GM12891 (cell line): ENCODE results near the gene IGF2R.

Experiments
- POLR2A ChIP-seq: IDR thresholded peaks from 2 replicates; pipeline ENCODE4 v1.6.1; 2011; ENCODE audit warnings: low read depth, low read length, control low read depth
- POLR2AphosphoS5 ChIP-seq: IDR thresholded peaks from 2 replicates; pipeline ENCODE4 v1.6.1; 2011; ENCODE audit warnings: low read depth, low read length, control low read depth
- SPI1 ChIP-seq: IDR thresholded peaks from 2 replicates; pipeline ENCODE4 v1.6.1; 2011; ENCODE audit warnings: low read depth, low read length, control low read depth
- TAF1 ChIP-seq: IDR thresholded peaks from 2 replicates; pipeline ENCODE4 v1.6.1; 2011; ENCODE audit warnings: low read depth, low read length, control low read depth

- TF ChIP-seq POLR2A (no peak), POLR2AphosphoS5 (no peak), SPI1 (no peak), TAF1 (no peak)
These were observed 33.2 kb upstream of the IGF2R start for GRCh38 chr6:159935633-159936032.
